Measurements from ENCODE around the gene PARP2. TPM values are rescaled to one million over a fixed set of nuclear protein-coding genes. Genes with fewer than 3 reads are reported as not detected.
"Not testable (repeated sequence)": the region's sequence is repeated elsewhere in the genome, so short reads cannot be mapped to it uniquely, and the experiment has no call there.

The PARP2 gene
- total RNA-seq, 1 experiment from 2014 or later = 25.0 TPM

DNA sequence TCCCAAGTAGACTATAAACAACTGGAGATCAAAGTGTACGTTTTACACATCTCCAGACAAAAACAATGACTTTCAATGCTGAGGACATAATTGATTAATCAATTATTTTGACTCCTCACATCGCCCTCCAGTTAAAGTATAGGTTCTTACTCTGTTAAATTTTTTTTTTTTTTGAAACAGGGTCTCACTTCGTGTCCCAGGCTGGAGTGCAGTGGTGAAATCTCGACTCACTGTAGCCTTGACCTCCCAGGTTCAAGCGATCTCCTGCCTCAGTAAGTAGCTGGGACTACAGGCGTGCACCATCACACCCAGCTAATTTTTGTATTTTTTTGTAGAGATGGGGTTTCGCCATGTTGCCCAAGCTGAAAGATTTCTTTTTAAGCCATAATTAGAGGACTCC is 9.4 kb upstream of the PARP2 start:
- no peak for DNase-seq
- H3K9ac ChIP-seq (ENCODE audit: low read length) = 0 out of 2 replicates have a peak overlapping the region, but pooled peaks have one; percentile 62
- peaks cover 2% of the 10 kb centered on the region; the same call in 1 of the 2 replicates for H3K36me3 ChIP-seq (ENCODE audit: insufficient read depth, low read length)
- H3K4me2 ChIP-seq (ENCODE audit: low read depth, low read length, poor library complexity, severe bottlenecking) = peak overlapping the region; percentile 86
- H3K9me3 ChIP-seq (ENCODE audit: low read length) = no peaks in the 10 kb centered on the region
- peaks cover 35% of the 10 kb centered on the region for H3K4me1 ChIP-seq (ENCODE audit: low read length)
- no peaks in the 10 kb centered on the region for H3K27me3 ChIP-seq (ENCODE audit: low read length)
- H3K79me2 ChIP-seq (ENCODE audit: low read length) = peaks cover 44% of the 10 kb centered on the region
- no peaks in the 10 kb centered on the region for H4K20me1 ChIP-seq (ENCODE audit: insufficient read depth, low read depth, low read length)
- no peaks in the 10 kb centered on the region for H3K9me2 ChIP-seq (replicated peaks; ENCODE audit: insufficient read depth, low read length)
- peak overlapping the region; percentile 83; the same call in 1 of the 2 replicates for H3K4me3 ChIP-seq (ENCODE audit: low read length)
- 0 out of 2 replicates have a peak overlapping the region, but pooled peaks have one; percentile 82 for H2AFZ ChIP-seq (ENCODE audit: low read length)
- H3K27ac ChIP-seq (ENCODE audit: low read length) = peak overlapping the region; percentile 61

DNA sequence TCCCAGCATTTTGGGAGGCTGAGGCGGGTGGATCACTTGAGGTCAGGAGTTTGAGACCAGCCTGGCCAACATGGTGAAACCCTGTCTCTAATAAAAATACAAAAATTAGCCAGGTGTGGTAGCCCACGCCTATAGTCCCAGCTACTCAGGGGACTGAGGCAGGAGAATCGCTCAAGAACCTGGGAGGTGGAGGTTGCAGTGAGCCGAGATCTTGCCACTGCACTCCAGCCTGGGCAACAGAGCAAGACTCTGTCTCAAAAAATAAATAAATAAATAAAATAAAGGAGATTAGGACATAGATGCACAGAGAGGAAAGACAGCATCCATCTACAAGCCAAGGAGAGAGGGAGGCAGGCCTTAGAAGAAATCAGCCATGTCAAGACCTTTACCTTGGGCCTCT is 2.4 kb upstream of the PARP2 start:
- Histone ChIP-seq H3K36me3 (ENCODE audit: insufficient read depth, low read length) (peaks cover 13% of the 10 kb centered on the region), H3K79me2 (ENCODE audit: low read length) (peaks cover 26% of the 10 kb centered on the region), H3K4me1 (ENCODE audit: low read length) (peaks cover 23% of the 10 kb centered on the region)
- not testable (repeated sequence) for H3K4me2 ChIP-seq (ENCODE audit: low read depth, low read length, poor library complexity, severe bottlenecking); H3K4me3 ChIP-seq (ENCODE audit: low read length); H3K9me3 ChIP-seq (ENCODE audit: low read length); H3K27me3 ChIP-seq (ENCODE audit: low read length); H3K9ac ChIP-seq (ENCODE audit: low read length); H2AFZ ChIP-seq (ENCODE audit: low read length); H3K27ac ChIP-seq (ENCODE audit: low read length); DNase-seq; H3K9me2 ChIP-seq (replicated peaks; ENCODE audit: insufficient read depth, low read length); H4K20me1 ChIP-seq (ENCODE audit: insufficient read depth, low read depth, low read length)

DNA sequence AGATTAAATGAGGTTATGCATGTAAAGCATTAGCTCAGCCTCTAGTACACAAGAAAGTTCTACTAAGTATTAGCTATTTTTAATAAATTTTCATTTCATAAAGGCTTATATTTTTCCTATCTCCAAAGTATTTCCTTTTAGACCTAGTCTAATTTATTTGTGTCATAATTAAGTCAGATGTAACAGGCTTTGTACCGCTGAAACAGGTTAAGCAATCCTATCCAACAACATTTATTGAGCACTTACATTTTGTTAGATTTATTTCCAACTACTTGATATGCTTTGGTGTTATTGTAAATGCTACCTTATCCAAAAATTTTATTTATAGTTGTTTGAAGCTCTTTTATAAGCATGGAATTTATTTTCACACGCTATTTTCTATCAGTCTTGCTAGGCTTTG is 1.8 kb upstream of the PARP2 start:
- Histone ChIP-seq H3K9ac (ENCODE audit: low read length) (peak overlapping the region; percentile 82), H3K4me3 (ENCODE audit: low read length) (peak overlapping the region; percentile 84), H4K20me1 (ENCODE audit: insufficient read depth, low read depth, low read length) (no peaks in the 10 kb centered on the region), H3K27me3 (ENCODE audit: low read length) (no peaks in the 10 kb centered on the region), H2AFZ (ENCODE audit: low read length) (peak overlapping the region; percentile 84), H3K9me3 (ENCODE audit: low read length) (no peaks in the 10 kb centered on the region), H3K36me3 (ENCODE audit: insufficient read depth, low read length) (peaks cover 18% of the 10 kb centered on the region), H3K4me2 (ENCODE audit: low read depth, low read length, poor library complexity, severe bottlenecking) (peak overlapping the region; percentile 82), H3K4me1 (ENCODE audit: low read length) (peaks cover 23% of the 10 kb centered on the region), H3K79me2 (ENCODE audit: low read length) (peaks cover 29% of the 10 kb centered on the region), H3K9me2 (replicated peaks; ENCODE audit: insufficient read depth, low read length) (no peaks in the 10 kb centered on the region), H3K27ac (ENCODE audit: low read length) (peak overlapping the region; percentile 78; the same call in 1 of the 2 replicates)
- DNase-seq = no peak

DNA sequence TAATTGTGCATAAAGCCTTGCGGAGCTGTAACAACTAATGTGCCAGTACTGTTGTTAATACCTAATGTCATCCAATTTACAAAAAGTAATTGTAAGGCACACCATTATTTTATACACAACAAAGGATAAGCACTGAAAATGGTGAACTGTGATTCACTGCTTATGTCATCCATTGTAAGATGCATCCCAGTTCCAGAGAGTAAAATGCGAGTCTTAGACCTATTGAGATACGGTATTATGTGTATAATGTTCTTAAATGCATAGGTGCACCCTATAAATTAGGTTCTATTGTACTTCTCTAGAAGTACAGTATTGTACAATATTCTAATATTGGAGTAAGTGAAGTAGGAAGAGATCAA is 406 bp downstream of the PARP2 start:
- Histone ChIP-seq H3K4me3 (ENCODE audit: low read length) (peak overlapping the region; percentile 84), H2AFZ (ENCODE audit: low read length) (peak overlapping the region; percentile 59), H3K36me3 (ENCODE audit: insufficient read depth, low read length) (peaks cover 27% of the 10 kb centered on the region), H3K27ac (ENCODE audit: low read length) (peak overlapping the region; percentile 56), H4K20me1 (ENCODE audit: insufficient read depth, low read depth, low read length) (no peaks in the 10 kb centered on the region), H3K9ac (ENCODE audit: low read length) (peak overlapping the region; percentile 82), H3K9me3 (ENCODE audit: low read length) (no peaks in the 10 kb centered on the region), H3K4me1 (ENCODE audit: low read length) (peaks cover 23% of the 10 kb centered on the region), H3K79me2 (ENCODE audit: low read length) (peaks cover 34% of the 10 kb centered on the region), H3K27me3 (ENCODE audit: low read length) (no peaks in the 10 kb centered on the region), H3K9me2 (replicated peaks; ENCODE audit: insufficient read depth, low read length) (no peaks in the 10 kb centered on the region), H3K4me2 (ENCODE audit: low read depth, low read length, poor library complexity, severe bottlenecking) (peak overlapping the region; percentile 82)
- peak; percentile 60 for DNase-seq

DNA sequence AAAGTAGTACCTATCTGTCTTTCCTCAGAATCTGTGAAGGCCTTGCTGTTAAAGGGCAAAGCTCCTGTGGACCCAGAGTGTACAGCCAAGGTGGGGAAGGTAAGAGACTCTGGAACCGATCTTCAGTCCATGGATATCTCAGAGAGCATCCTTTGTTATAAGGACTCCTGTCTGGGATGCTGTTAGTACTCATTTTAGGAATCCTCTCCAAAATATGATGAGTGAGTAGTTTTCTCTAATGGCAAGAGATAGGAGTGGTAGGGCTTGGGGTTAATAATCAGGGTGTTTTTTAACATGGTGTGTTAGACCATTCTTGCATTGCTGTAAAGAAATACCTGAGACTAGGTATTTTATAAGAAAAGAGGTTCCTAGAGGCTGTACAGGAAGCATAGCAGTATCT is 1.9 kb downstream of the PARP2 start:
- no peaks in the 10 kb centered on the region for H3K9me3 ChIP-seq (ENCODE audit: low read length)
- no peaks in the 10 kb centered on the region for H4K20me1 ChIP-seq (ENCODE audit: insufficient read depth, low read depth, low read length)
- no peak for DNase-seq
- no peaks in the 10 kb centered on the region for H3K9me2 ChIP-seq (replicated peaks; ENCODE audit: insufficient read depth, low read length)
- H3K4me1 ChIP-seq (ENCODE audit: low read length) = peaks cover 23% of the 10 kb centered on the region
- no peak overlapping the region for H3K27ac ChIP-seq (ENCODE audit: low read length)
- H3K4me3 ChIP-seq (ENCODE audit: low read length) = no peak overlapping the region
- peak overlapping the region; percentile 82 for H3K4me2 ChIP-seq (ENCODE audit: low read depth, low read length, poor library complexity, severe bottlenecking)
- peaks cover 35% of the 10 kb centered on the region for H3K36me3 ChIP-seq (ENCODE audit: insufficient read depth, low read length)
- H2AFZ ChIP-seq (ENCODE audit: low read length) = no peak overlapping the region
- H3K9ac ChIP-seq (ENCODE audit: low read length) = no peak overlapping the region
- H3K27me3 ChIP-seq (ENCODE audit: low read length) = no peaks in the 10 kb centered on the region
- peaks cover 35% of the 10 kb centered on the region for H3K79me2 ChIP-seq (ENCODE audit: low read length)

DNA sequence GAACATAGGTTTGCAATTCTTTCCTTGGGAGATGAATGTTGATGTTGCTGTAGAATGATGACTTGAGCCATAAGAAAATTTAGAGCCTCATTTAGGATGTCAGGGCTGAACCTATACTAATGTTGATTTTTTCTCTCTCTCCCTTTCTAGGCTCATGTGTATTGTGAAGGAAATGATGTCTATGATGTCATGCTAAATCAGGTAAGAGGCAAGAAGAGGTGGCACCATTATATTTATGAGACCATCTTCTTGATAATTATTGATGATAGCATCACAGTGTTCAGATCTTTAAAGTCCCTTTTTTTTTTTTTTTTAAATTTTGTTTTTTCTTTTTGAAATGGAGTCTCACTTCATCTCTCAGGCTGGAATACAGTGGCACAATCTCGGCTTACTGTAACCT is 3.3 kb downstream of the PARP2 start:
- no peak overlapping the region for H2AFZ ChIP-seq (ENCODE audit: low read length)
- H3K4me3 ChIP-seq (ENCODE audit: low read length) = no peak overlapping the region
- peaks cover 18% of the 10 kb centered on the region for H3K4me1 ChIP-seq (ENCODE audit: low read length)
- H3K4me2 ChIP-seq (ENCODE audit: low read depth, low read length, poor library complexity, severe bottlenecking) = no peak overlapping the region
- H3K36me3 ChIP-seq (ENCODE audit: insufficient read depth, low read length) = peaks cover 46% of the 10 kb centered on the region
- H3K27me3 ChIP-seq (ENCODE audit: low read length) = no peaks in the 10 kb centered on the region
- no peak for DNase-seq
- no peaks in the 10 kb centered on the region for H3K9me2 ChIP-seq (replicated peaks; ENCODE audit: insufficient read depth, low read length)
- H4K20me1 ChIP-seq (ENCODE audit: insufficient read depth, low read depth, low read length) = no peaks in the 10 kb centered on the region
- no peak overlapping the region for H3K9ac ChIP-seq (ENCODE audit: low read length)
- no peaks in the 10 kb centered on the region for H3K9me3 ChIP-seq (ENCODE audit: low read length)
- H3K27ac ChIP-seq (ENCODE audit: low read length) = no peak overlapping the region
- H3K79me2 ChIP-seq (ENCODE audit: low read length) = peaks cover 38% of the 10 kb centered on the region

DNA sequence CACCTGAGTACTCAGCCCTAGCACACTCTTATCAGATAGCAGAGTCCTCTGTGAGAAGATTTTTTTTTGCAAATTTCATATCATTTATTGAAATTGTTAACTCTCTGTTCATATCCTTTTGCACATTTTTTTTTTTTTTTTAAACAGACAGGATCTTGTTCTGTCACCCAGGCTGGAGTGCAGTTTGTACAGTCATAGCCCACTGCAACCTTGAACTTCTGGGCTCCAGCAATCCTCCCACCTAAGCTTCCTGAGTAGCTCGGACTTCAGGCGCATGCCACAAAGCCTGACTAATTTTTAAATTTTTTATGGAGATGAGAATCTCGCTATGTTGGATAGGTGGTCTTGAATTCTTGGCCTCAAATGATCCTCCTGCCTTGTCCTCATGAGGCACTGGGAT is 4.3 kb downstream of the PARP2 start:
- H3K27me3 ChIP-seq (ENCODE audit: low read length) = no peaks in the 10 kb centered on the region
- no peaks in the 10 kb centered on the region for H3K9me2 ChIP-seq (replicated peaks; ENCODE audit: insufficient read depth, low read length)
- H3K9ac ChIP-seq (ENCODE audit: low read length) = no peak overlapping the region
- H3K27ac ChIP-seq (ENCODE audit: low read length) = no peak overlapping the region
- H4K20me1 ChIP-seq (ENCODE audit: insufficient read depth, low read depth, low read length) = no peaks in the 10 kb centered on the region
- DNase-seq = no peak
- H3K4me1 ChIP-seq (ENCODE audit: low read length) = peaks cover 11% of the 10 kb centered on the region
- no peaks in the 10 kb centered on the region for H3K9me3 ChIP-seq (ENCODE audit: low read length)
- H3K4me2 ChIP-seq (ENCODE audit: low read depth, low read length, poor library complexity, severe bottlenecking) = no peak overlapping the region
- peaks cover 38% of the 10 kb centered on the region for H3K79me2 ChIP-seq (ENCODE audit: low read length)
- H2AFZ ChIP-seq (ENCODE audit: low read length) = no peak overlapping the region
- peaks cover 56% of the 10 kb centered on the region for H3K36me3 ChIP-seq (ENCODE audit: insufficient read depth, low read length)
- H3K4me3 ChIP-seq (ENCODE audit: low read length) = no peak overlapping the region

DNA sequence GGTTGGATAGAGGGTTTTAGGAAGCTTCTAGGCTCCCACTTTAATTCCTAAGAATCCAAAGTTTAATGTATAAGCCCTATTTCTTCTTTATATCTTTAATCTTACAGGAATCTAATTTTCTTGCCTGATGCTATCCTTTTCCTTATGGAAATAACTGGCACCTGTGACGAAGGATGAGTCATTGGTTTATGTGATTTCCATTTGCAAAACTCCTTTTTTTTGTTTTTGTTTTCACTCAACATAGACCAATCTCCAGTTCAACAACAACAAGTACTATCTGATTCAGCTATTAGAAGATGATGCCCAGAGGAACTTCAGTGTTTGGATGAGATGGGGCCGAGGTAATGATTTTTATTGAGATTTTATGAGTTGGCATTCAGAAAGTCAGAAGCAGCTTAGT is 6.8 kb downstream of the PARP2 start:
- no peak overlapping the region for H3K4me2 ChIP-seq (ENCODE audit: low read depth, low read length, poor library complexity, severe bottlenecking)
- H3K4me3 ChIP-seq (ENCODE audit: low read length) = no peak overlapping the region
- H2AFZ ChIP-seq (ENCODE audit: low read length) = no peak overlapping the region
- H3K4me1 ChIP-seq (ENCODE audit: low read length) = no peaks in the 10 kb centered on the region
- DNase-seq = no peak
- H3K9me3 ChIP-seq (ENCODE audit: low read length) = no peaks in the 10 kb centered on the region
- no peaks in the 10 kb centered on the region for H4K20me1 ChIP-seq (ENCODE audit: insufficient read depth, low read depth, low read length)
- peaks cover 66% of the 10 kb centered on the region for H3K36me3 ChIP-seq (ENCODE audit: insufficient read depth, low read length)
- H3K9ac ChIP-seq (ENCODE audit: low read length) = no peak overlapping the region
- H3K9me2 ChIP-seq (replicated peaks; ENCODE audit: insufficient read depth, low read length) = no peaks in the 10 kb centered on the region
- H3K27ac ChIP-seq (ENCODE audit: low read length) = no peak overlapping the region
- H3K79me2 ChIP-seq (ENCODE audit: low read length) = peaks cover 19% of the 10 kb centered on the region
- H3K27me3 ChIP-seq (ENCODE audit: low read length) = no peaks in the 10 kb centered on the region

DNA sequence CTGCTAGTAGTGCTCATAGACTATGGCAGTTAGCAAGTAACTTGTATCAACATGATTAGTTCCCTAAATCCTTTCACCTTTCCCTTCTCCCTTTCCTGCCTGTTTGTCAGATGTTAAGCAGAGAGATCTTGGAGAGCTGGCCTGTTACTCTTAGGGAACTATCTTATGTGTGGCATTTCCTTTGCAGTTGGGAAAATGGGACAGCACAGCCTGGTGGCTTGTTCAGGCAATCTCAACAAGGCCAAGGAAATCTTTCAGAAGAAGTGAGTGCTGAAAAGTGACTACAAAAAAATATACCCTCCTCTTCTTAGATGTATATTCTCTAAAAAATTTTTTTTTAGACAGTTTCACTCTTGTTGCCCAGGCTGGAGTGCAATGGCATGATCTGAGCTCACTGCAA is 7.4 kb downstream of the PARP2 start:
- Histone ChIP-seq H3K36me3 (ENCODE audit: insufficient read depth, low read length) (peaks cover 64% of the 10 kb centered on the region), H3K4me2 (ENCODE audit: low read depth, low read length, poor library complexity, severe bottlenecking) (no peak overlapping the region), H2AFZ (ENCODE audit: low read length) (no peak overlapping the region), H3K27ac (ENCODE audit: low read length) (no peak overlapping the region), H3K4me1 (ENCODE audit: low read length) (no peaks in the 10 kb centered on the region), H3K4me3 (ENCODE audit: low read length) (no peak overlapping the region), H3K9ac (ENCODE audit: low read length) (no peak overlapping the region), H3K27me3 (ENCODE audit: low read length) (no peaks in the 10 kb centered on the region), H4K20me1 (ENCODE audit: insufficient read depth, low read depth, low read length) (no peaks in the 10 kb centered on the region), H3K9me2 (replicated peaks; ENCODE audit: insufficient read depth, low read length) (no peaks in the 10 kb centered on the region), H3K9me3 (ENCODE audit: low read length) (no peaks in the 10 kb centered on the region), H3K79me2 (ENCODE audit: low read length) (peaks cover 13% of the 10 kb centered on the region)
- no peak for DNase-seq

All from Karpas-422 (cell line).